Right lobe of liver (tissue), 6 donors: ENCODE data around the gene NTM. TPM values are rescaled to one million over a fixed set of nuclear protein-coding genes. Genes with fewer than 3 reads are reported as not detected.

Experiments
- ATAC-seq, 4 donors: fragments of 200-7000 bp; cut with Tn5 transposase; one replicate each; pipeline ENCODE4 v1.9.1; 2020; ENCODE audit warnings: mild to moderate bottlenecking in 4 of 4, moderate library complexity in 4 of 4
- DNase-seq, 3 donors: peaks; one replicate each; pipeline ENCODE4 v3.0.0-alpha.2; 2020
- H3K27ac ChIP-seq, 3 donors: fragments of 200-600 bp; one replicate each; pipeline ENCODE4 v1.8.0; 2022
- H3K27me3 ChIP-seq, 2 donors: fragments of 200-600 bp; one replicate each; pipeline ENCODE4 v1.8.0; 2022
- H3K36me3 ChIP-seq, 4 donors: fragments of 200-600 bp; sonication (generic) in 1 of 4; one replicate each; pipeline versions ENCODE4 v1.5.1 to v1.8.0; 2017 to 2022; ENCODE audit warnings: control low read depth in 1 of 4
- H3K4me1 ChIP-seq, 4 donors: fragments of 200-600 bp; sonication (generic) in 1 of 4; one replicate each; pipeline versions ENCODE4 v1.5.1 to v1.8.0; 2017 to 2022; ENCODE audit warnings: control low read depth in 1 of 4
- H3K4me3 ChIP-seq, 3 donors: fragments of 200-600 bp; one replicate each; pipeline ENCODE4 v1.8.0; 2022
- H3K9me3 ChIP-seq, 4 donors: fragments of 200-600 bp; sonication (generic) in 1 of 4; one replicate each; pipeline versions ENCODE4 v1.5.1 to v1.8.0; 2017 to 2022; ENCODE audit warnings: control low read depth in 1 of 4
- CTCF ChIP-seq, 4 donors: fragments of 200-600 bp in 3 of 4; fragments of 450-650 bp in 1 of 4; IDR thresholded peaks; one replicate each; pipeline versions ENCODE4 v1.5.1 to v1.8.0; 2016 to 2022; ENCODE audit warnings: antibody characterized with exemption in 4 of 4, mild to moderate bottlenecking in 2 of 4
- POLR2A ChIP-seq: fragments of 450-650 bp; IDR thresholded peaks from one replicate; pipeline ENCODE4 v1.6.1; 2017; ENCODE audit warnings: antibody characterized with exemption, mild to moderate bottlenecking
- WGBS: methylation state at CpG from one replicate; pipeline ENCODE4 v1.1.6; 2018; ENCODE audit warnings: low coverage, low lambda C conversion rate; ENCODE audit not compliant: insufficient coverage; ENCODE audit errors: missing lambda C conversion rate; 5-methylcytosine and 5-hydroxymethylcytosine counted together
- intact Hi-C, 2 donors: fragments of 100-400 bp; cut with DNase I; formaldehyde crosslinking; loops; one replicate each; pipeline versions ENCODE4 v1.11.2 to v1.14.1; 2022
- total RNA-seq, 6 experiments: library from RNA; depleted of rRNA in 2 of 6; stranded (reverse); fragments of >200 nt in 2 of 6; fragmentation: NEBNext Ultra II Directional in 3 of 6; extraction: Animal tissue kit (Norgen Biotek cat#: 25700) in 3 of 6; gene quantifications; one replicate each; pipeline versions ENCODE4 v1.1.0 to v1.2.4, GENCODE V29; 2016 to 2023
- donor health status: DM: no; HTN: yes; CAD: no.
- donor health status: DM: no; HTN: no; CAD: no.
- donor health status: DM: no; HTN: no; CAD: no.
- donor health status: DM: no; HTN: yes; CAD: no.
- donor health status: DM: no; HTN: yes; CAD: no.

Gene NTM
- total RNA-seq, 6 experiments from 2014 or later: 0.35 TPM; not detected in 5

- H3K27ac ChIP-seq: no peak overlapping the region
- no peaks in the 10 kb centered on the region for H3K9me3 ChIP-seq
- peaks cover 0 to 5% (median 0%) of the 10 kb centered on the region in 4 donors for H3K4me1 ChIP-seq
- TF ChIP-seq POLR2A (no peak), CTCF (IDR thresholded peaks at IDR 0.05) (no peak)
- WGBS: 21% methylated on average over 4 of the region's 4 CpGs
- DNase-seq: no peak
- intact Hi-C loops: no loop called here
- no peak overlapping the region for H3K4me3 ChIP-seq
- peaks cover 0 to 6% of the 10 kb centered on the region in 2 donors for H3K27me3 ChIP-seq
- no peak for ATAC-seq
- H3K36me3 ChIP-seq: no peaks in the 10 kb centered on the region
Measured at GRCh38 chr11:131734871-131735270, 364.5 kb downstream of the NTM start.

- Histone ChIP-seq H3K4me3 (no peak overlapping the region), H3K9me3 (no peaks in the 10 kb centered on the region), H3K36me3 (no peaks in the 10 kb centered on the region), H3K27ac (no peak overlapping the region), H3K4me1 (no peaks in the 10 kb centered on the region), H3K27me3 (peaks cover 0 to 6% of the 10 kb centered on the region in 2 donors)
- DNase-seq (no peak), ATAC-seq (no peak)
- TF ChIP-seq CTCF (IDR thresholded peaks at IDR 0.05) (no peak), POLR2A (no peak)
- intact Hi-C loops: no loop called here
- WGBS: 37% methylated on average over 7 of the region's 7 CpGs
Measured at GRCh38 chr11:131737357-131737756, 366.9 kb downstream of the NTM start.

- Histone ChIP-seq H3K36me3 (no peaks in the 10 kb centered on the region), H3K9me3 (no peaks in the 10 kb centered on the region), H3K27me3 (peaks cover 0 to 6% of the 10 kb centered on the region in 2 donors), H3K4me3 (no peak overlapping the region), H3K27ac (no peak overlapping the region), H3K4me1 (no peaks in the 10 kb centered on the region)
- DNase-seq (no peak), ATAC-seq (no peak)
- TF ChIP-seq CTCF (IDR thresholded peaks at IDR 0.05): no peak
- TF ChIP-seq POLR2A: no peak
- 54% methylated on average over 10 of the region's 11 CpGs for WGBS
- intact Hi-C loops: no loop called here
Measured at GRCh38 chr11:131739243-131739882, 368.9 kb downstream of the NTM start.

- no peak overlapping the region for H3K4me3 ChIP-seq
- H3K27ac ChIP-seq: no peak overlapping the region
- intact Hi-C loops: no loop called here
- WGBS: 76% methylated on average over 7 of the region's 8 CpGs
- H3K36me3 ChIP-seq: no peaks in the 10 kb centered on the region
- no peaks in the 10 kb centered on the region for H3K27me3 ChIP-seq
- no peak for ATAC-seq
- H3K4me1 ChIP-seq: no peaks in the 10 kb centered on the region
- no peak for DNase-seq
- H3K9me3 ChIP-seq: no peaks in the 10 kb centered on the region
- TF ChIP-seq POLR2A: no peak
- TF ChIP-seq CTCF (IDR thresholded peaks at IDR 0.05): no peak
Measured at GRCh38 chr11:131744847-131745246, 374.4 kb downstream of the NTM start.
